ENCODE results near the gene SIRPA.

- TF ChIP-seq CTCF (conservative IDR thresholded peaks at IDR 0.05) (no peak), ZFX (IDR thresholded peaks at IDR 0.05) (no peak)
These were observed 8.9 kb downstream of the SIRPA start for GRCh38 chr20:1904135-1904534.

Data from C4-2B (cell line).